Stimulated activated CD8-positive, alpha-beta memory T cell treated with anti-CD3 and anti-CD28 coated beads, Interleukin-15, amount 100 ng/mL, for 24 hours (primary cell): ENCODE data around the gene RAB5A.
"Not testable (repeated sequence)": the region's sequence is repeated elsewhere in the genome, so short reads cannot be mapped to it uniquely, and the experiment has no call there.

ENCODE experiments used
- DNase-seq: peaks from one replicate; pipeline ENCODE4 v3.0.0-alpha.2; 2020; ENCODE audit warnings: low read depth

RAB5A gene

GRCh38 chr3:19946832-19947548 lies at the start of gene RAB5A:
RAB5A (plus strand) TSS chr3:19947097; CDS start chr3:19950899, 3,802 bp downstream.
- DNase-seq = peak; percentile 84

GRCh38 chr3:19898721-19899120 lies 48.2 kb upstream of the RAB5A start:
- no peak for DNase-seq

- DNase-seq = no peak
Observed at GRCh38 chr3:19899264-19899663, 47.6 kb upstream of the RAB5A start.

- not testable (repeated sequence) for DNase-seq
Observed at GRCh38 chr3:19899833-19900232, 47.1 kb upstream of the RAB5A start.

- DNase-seq = no peak
Observed at GRCh38 chr3:19901337-19901736, 45.6 kb upstream of the RAB5A start.

GRCh38 chr3:19901918-19902317 lies 45.0 kb upstream of the RAB5A start:
- DNase-seq = no peak

- DNase-seq = no peak
Observed at GRCh38 chr3:19903649-19904048, 43.2 kb upstream of the RAB5A start.

- no peak for DNase-seq
Observed at GRCh38 chr3:19907523-19907922, 39.4 kb upstream of the RAB5A start.

- DNase-seq = no peak
Observed at GRCh38 chr3:19911452-19911851, 35.4 kb upstream of the RAB5A start.

GRCh38 chr3:19917167-19917566 lies 29.7 kb upstream of the RAB5A start:
- no peak for DNase-seq

- no peak for DNase-seq
Observed at GRCh38 chr3:19920401-19921080, 26.4 kb upstream of the RAB5A start.

- DNase-seq = no peak
Observed at GRCh38 chr3:19931180-19931692, 15.7 kb upstream of the RAB5A start.

- DNase-seq = no peak
Observed at GRCh38 chr3:19931767-19932188, 15.1 kb upstream of the RAB5A start.

GRCh38 chr3:19932422-19932821 lies 14.5 kb upstream of the RAB5A start:
- DNase-seq = no peak

- DNase-seq = no peak
Observed at GRCh38 chr3:19934098-19934566, 12.8 kb upstream of the RAB5A start, which contains the start of gene EFHB. EFHB (minus strand) TSS chr3:19934217; CDS start chr3:19934018, 199 bp downstream.

GRCh38 chr3:19937459-19938294 lies 9.2 kb upstream of the RAB5A start:
- DNase-seq = no peak

- no peak for DNase-seq
Observed at GRCh38 chr3:19938295-19938627, 8.6 kb upstream of the RAB5A start.

GRCh38 chr3:19940643-19941042 lies 6.3 kb upstream of the RAB5A start:
- no peak for DNase-seq

- DNase-seq = no peak
Observed at GRCh38 chr3:19945534-19945933, 1.4 kb upstream of the RAB5A start.

- DNase-seq = no peak
Observed at GRCh38 chr3:19945969-19946831, 697 bp upstream of the RAB5A start.

GRCh38 chr3:19947549-19948225 lies 790 bp downstream of the RAB5A start:
- DNase-seq = peak; percentile 13
